Measurements from ENCODE around the gene AGAP1. TPM values are rescaled to one million over a fixed set of nuclear protein-coding genes. Genes with fewer than 3 reads are reported as not detected.
"Not testable (repeated sequence)": the region's sequence is repeated elsewhere in the genome, so short reads cannot be mapped to it uniquely, and the experiment has no call there.

The AGAP1 gene
- total and polyA plus RNA-seq, 11 donors: 5.9 to 21.6 (median 18.9) TPM

DNA sequence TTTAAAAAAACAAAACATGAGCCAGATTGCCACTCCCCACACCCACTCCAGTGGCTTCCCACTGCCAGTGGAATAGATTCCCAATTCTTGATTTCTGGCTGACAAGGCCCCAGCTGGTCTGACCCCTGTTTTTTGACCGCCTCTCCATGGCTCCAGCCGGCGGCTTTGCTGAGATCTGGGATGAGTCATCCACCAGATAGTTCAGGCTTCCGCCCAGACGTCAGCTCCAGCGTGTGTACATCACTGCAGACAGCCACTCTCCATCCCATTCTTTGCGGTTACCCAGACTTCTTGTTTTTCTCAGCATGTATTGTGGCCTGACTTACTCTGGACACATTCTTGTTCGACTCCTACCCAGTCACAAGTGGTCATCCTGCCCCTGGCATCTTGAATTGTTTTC, 446.5 kb downstream of the AGAP1 start:
- intact Hi-C loops (cut with DNase I): no loop called here
- H3K27ac ChIP-seq: peak overlapping the region in 3 of 12 donors; percentile 37 to 48 (median 45)
- H3K4me3 ChIP-seq: no peak overlapping the region
- peaks cover 0 to 9% (median 0%) of the 10 kb centered on the region in 12 donors for H3K9me3 ChIP-seq
- H3K36me3 ChIP-seq: peaks cover 0 to 8% (median 0%) of the 10 kb centered on the region in 9 donors
- 67 to 78% (median 78%) methylated on average over 8 of the region's 8 CpGs for WGBS, 4 donors
- H3K27me3 ChIP-seq: no peaks in the 10 kb centered on the region
- TF ChIP-seq CTCF (IDR thresholded peaks at IDR 0.05): no peak
- no peak for TF ChIP-seq POLR2A (IDR thresholded peaks at IDR 0.05)
- ATAC-seq (peak; percentile 65 to 96 (median 86)), DNase-seq (peak; percentile 42 to 75 (median 71))
- H3K4me1 ChIP-seq: peaks cover 0 to 10% (median 0%) of the 10 kb centered on the region in 12 donors

DNA sequence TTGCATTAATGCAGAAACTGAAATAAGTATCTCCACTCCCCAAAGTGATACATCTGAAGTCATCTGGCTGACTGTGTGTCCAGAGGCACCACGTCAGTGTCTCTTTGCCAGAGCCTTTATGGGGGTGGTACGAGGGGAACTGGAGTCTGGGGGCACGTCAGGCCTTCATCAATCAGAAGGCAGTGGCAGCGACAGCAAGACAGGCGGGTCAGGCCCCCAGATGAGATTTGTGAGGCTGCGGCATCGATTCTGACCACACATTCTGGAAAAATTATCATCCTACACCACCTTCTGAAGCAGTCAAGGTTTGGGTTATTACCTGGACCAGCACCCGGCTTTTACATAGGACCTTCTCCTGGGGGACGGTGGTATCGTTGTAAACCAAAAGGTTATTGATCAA, 450.7 kb downstream of the AGAP1 start:
- ATAC-seq (no peak), DNase-seq (no peak)
- Histone ChIP-seq H3K9me3 (no peaks in the 10 kb centered on the region), H3K4me3 (no peak overlapping the region), H3K27ac (no peak overlapping the region), H3K4me1 (peaks cover 0 to 10% (median under 1%) of the 10 kb centered on the region in 12 donors), H3K27me3 (no peaks in the 10 kb centered on the region), H3K36me3 (peaks cover 0 to 3% (median 0%) of the 10 kb centered on the region in 9 donors)
- TF ChIP-seq POLR2A (IDR thresholded peaks at IDR 0.05): no peak
- 95 to 98% (median 97%) methylated on average over 10 of the region's 10 CpGs for WGBS, 4 donors
- intact Hi-C loops (cut with DNase I): no loop called here

DNA sequence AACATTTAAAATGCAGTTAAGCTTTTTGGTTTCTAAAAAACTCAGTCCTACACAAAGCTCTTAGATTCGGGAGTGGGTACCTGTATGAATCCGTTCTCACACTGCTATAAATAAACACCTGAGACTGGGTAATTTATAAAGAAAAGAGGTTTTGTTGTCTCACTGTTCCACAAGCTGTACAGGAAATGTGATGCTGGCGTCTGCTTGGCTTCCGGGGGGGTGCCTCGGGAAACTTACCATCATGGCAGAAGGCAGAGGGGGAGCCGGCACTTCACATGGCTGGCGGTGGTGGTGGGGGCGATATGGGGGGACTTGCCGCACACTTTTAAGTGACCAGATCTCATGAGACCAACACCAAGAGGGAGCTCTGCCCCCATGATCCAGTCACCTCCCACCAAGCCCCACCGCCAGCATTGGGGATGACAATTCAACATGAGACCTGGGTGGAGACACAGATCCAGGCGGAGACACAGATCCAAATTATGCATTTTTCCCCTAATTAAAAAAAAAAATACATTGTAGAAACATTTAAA, 451.8 kb downstream of the AGAP1 start:
- intact Hi-C loops (cut with DNase I): no loop called here
- no peak for TF ChIP-seq POLR2A (IDR thresholded peaks at IDR 0.05)
- TF ChIP-seq CTCF (IDR thresholded peaks at IDR 0.05): no peak
- peaks cover 0 to 12% (median 0%) of the 10 kb centered on the region in 12 donors for H3K4me1 ChIP-seq
- 73 to 85% (median 83%) methylated on average over 11 of the region's 11 CpGs for WGBS, 4 donors
- no peak overlapping the region for H3K27ac ChIP-seq
- H3K36me3 ChIP-seq: peaks cover 0 to 3% (median 0%) of the 10 kb centered on the region in 9 donors
- H3K9me3 ChIP-seq: no peaks in the 10 kb centered on the region
- DNase-seq (no peak), ATAC-seq (no peak)
- no peaks in the 10 kb centered on the region for H3K27me3 ChIP-seq
- H3K4me3 ChIP-seq: no peak overlapping the region

GRCh38 chr2:235946590-235946989, 452.7 kb downstream of the AGAP1 start:
- Histone ChIP-seq H3K9me3 (no peaks in the 10 kb centered on the region), H3K27me3 (no peaks in the 10 kb centered on the region), H3K27ac (no peak overlapping the region), H3K4me1 (peaks cover 0 to 15% (median 0%) of the 10 kb centered on the region in 12 donors), H3K4me3 (no peak overlapping the region), H3K36me3 (peaks cover 0 to 1% (median 0%) of the 10 kb centered on the region in 9 donors)
- DNase-seq: no peak
- WGBS, 4 donors: 95 to 98% (median 97%) methylated on average over 6 of the region's 6 CpGs
- intact Hi-C loops (cut with DNase I): no loop called here
- no peak for TF ChIP-seq CTCF (IDR thresholded peaks at IDR 0.05)
- no peak for TF ChIP-seq POLR2A (IDR thresholded peaks at IDR 0.05)
- ATAC-seq: no peak

GRCh38 chr2:235947055-235947454, 453.2 kb downstream of the AGAP1 start:
- H3K27me3 ChIP-seq; H3K4me3 ChIP-seq; DNase-seq; H3K36me3 ChIP-seq; ATAC-seq; H3K27ac ChIP-seq; H3K9me3 ChIP-seq; intact Hi-C loops (cut with DNase I): not testable (repeated sequence)
- 79 to 97% (median 83%) methylated on average over 6 of the region's 6 CpGs for WGBS, 4 donors
- peaks cover 0 to 16% (median 0%) of the 10 kb centered on the region in 12 donors for H3K4me1 ChIP-seq

Measured in heart left ventricle (tissue), 16 donors.